HL-60/S4 treated with phorbol 12-myristate 13-acetate at 8.2 ng/mL for 4 days and 3 days (cell line): ENCODE measurements around the gene DDOST.

ENCODE experiments used
- in situ Hi-C: fragments of 300-500 bp; cut with MboI; formaldehyde crosslinking; loops from 2 replicates; pipeline ENCODE4 v1.15.0; 2022; ENCODE audit warnings: low sequenced_read_pairs

The DDOST gene

GRCh38 chr1:20661207-20662109 is at the start of gene DDOST:
Gene DDOST (minus strand): TSS chr1:20661369. CDS start chr1:20661350, 19 bp downstream.
- in situ Hi-C loops = no loop called here

- in situ Hi-C loops = no loop called here
Observed at GRCh38 chr1:20710469-20711284, 49.5 kb upstream of the DDOST start.

- in situ Hi-C loops = no loop called here
Observed at GRCh38 chr1:20709868-20710267, 48.7 kb upstream of the DDOST start.

- in situ Hi-C loops = no loop called here
Observed at GRCh38 chr1:20708891-20709290, 47.7 kb upstream of the DDOST start.

- in situ Hi-C loops = no loop called here
Observed at GRCh38 chr1:20708057-20708456, 46.9 kb upstream of the DDOST start.

- in situ Hi-C loops = no loop called here
Observed at GRCh38 chr1:20706841-20707240, 45.7 kb upstream of the DDOST start.

GRCh38 chr1:20705203-20705755 is 44.1 kb upstream of the DDOST start:
- in situ Hi-C loops = no loop called here

GRCh38 chr1:20704390-20705202 is 43.4 kb upstream of the DDOST start:
- in situ Hi-C loops = no loop called here

- in situ Hi-C loops = no loop called here
Observed at GRCh38 chr1:20703124-20703756, 42.1 kb upstream of the DDOST start.

GRCh38 chr1:20702416-20702815 is 41.2 kb upstream of the DDOST start:
- in situ Hi-C loops = no loop called here

- in situ Hi-C loops = no loop called here
Observed at GRCh38 chr1:20701847-20702246, 40.7 kb upstream of the DDOST start.

- in situ Hi-C loops = no loop called here
Observed at GRCh38 chr1:20701446-20701845, 40.3 kb upstream of the DDOST start.

- in situ Hi-C loops = no loop called here
Observed at GRCh38 chr1:20700636-20701215, 39.6 kb upstream of the DDOST start.

GRCh38 chr1:20699558-20699957 is 38.4 kb upstream of the DDOST start:
- in situ Hi-C loops = loop anchor here (25.0 kb wide), 1 partner anchor 488 kb away; the partner anchor contains the start of gene EIF4G3

GRCh38 chr1:20698195-20698910 is 37.2 kb upstream of the DDOST start:
- in situ Hi-C loops = loop anchor here (25.0 kb wide), 1 partner anchor 489 kb away; the partner anchor contains the start of gene EIF4G3

- in situ Hi-C loops = loop anchor here (25.0 kb wide), 1 partner anchor 490 kb away; the partner anchor contains the start of gene EIF4G3
Observed at GRCh38 chr1:20697563-20697962, 36.4 kb upstream of the DDOST start.

- in situ Hi-C loops = loop anchor here (25.0 kb wide), 1 partner anchor 491 kb away; the partner anchor contains the start of gene EIF4G3
Observed at GRCh38 chr1:20696397-20697333, 35.5 kb upstream of the DDOST start.

- in situ Hi-C loops = loop anchor here (25.0 kb wide), 1 partner anchor 492 kb away; the partner anchor contains the start of gene EIF4G3
Observed at GRCh38 chr1:20695515-20695914, 34.3 kb upstream of the DDOST start.
